HG03135 (cell line): ENCODE results near the gene HUNK.
"Not testable (repeated sequence)": the region's sequence is repeated elsewhere in the genome, so short reads cannot be mapped to it uniquely, and the experiment has no call there.

Experiments
- ATAC-seq: cut with Tn5 transposase; IDR thresholded peaks from one replicate; pipeline ENCODE4 v1.9.1; 2021; ENCODE audit warnings: mild to moderate bottlenecking, moderate library complexity; ENCODE audit not compliant: unreplicated experiment

The HUNK gene

GRCh38 chr21:31872452-31873274, at the start of gene HUNK:
Gene HUNK, plus strand, starts transcription at chr21:31873020. Its CDS starts 655 bp downstream, at chr21:31873675.
- ATAC-seq: no peak

GRCh38 chr21:31829736-31830472, 42.9 kb upstream of the HUNK start:
- no peak for ATAC-seq

GRCh38 chr21:31830701-31831100, 42.1 kb upstream of the HUNK start:
- ATAC-seq: no peak

GRCh38 chr21:31837041-31837440, 35.8 kb upstream of the HUNK start:
- no peak for ATAC-seq

- ATAC-seq: no peak
Observed at GRCh38 chr21:31837618-31838390, 35.0 kb upstream of the HUNK start.

- ATAC-seq: no peak
Observed at GRCh38 chr21:31838586-31839355, 34.0 kb upstream of the HUNK start.

GRCh38 chr21:31844206-31844605, 28.6 kb upstream of the HUNK start:
- no peak for ATAC-seq

- no peak for ATAC-seq
Observed at GRCh38 chr21:31845151-31845729, 27.6 kb upstream of the HUNK start.

- no peak for ATAC-seq
Observed at GRCh38 chr21:31846690-31847089, 26.1 kb upstream of the HUNK start.

GRCh38 chr21:31847761-31848160, 25.1 kb upstream of the HUNK start:
- ATAC-seq: no peak

GRCh38 chr21:31848326-31848985, 24.4 kb upstream of the HUNK start:
- no peak for ATAC-seq

- ATAC-seq: no peak
Observed at GRCh38 chr21:31850886-31851285, 21.9 kb upstream of the HUNK start.

GRCh38 chr21:31855180-31855579, 17.6 kb upstream of the HUNK start:
- no peak for ATAC-seq

- ATAC-seq: no peak
Observed at GRCh38 chr21:31857096-31857495, 15.7 kb upstream of the HUNK start.

GRCh38 chr21:31857631-31858030, 15.2 kb upstream of the HUNK start:
- ATAC-seq: not testable (repeated sequence)

GRCh38 chr21:31860851-31861250, 12.0 kb upstream of the HUNK start:
- no peak for ATAC-seq

- no peak for ATAC-seq
Observed at GRCh38 chr21:31862078-31862477, 10.7 kb upstream of the HUNK start.

GRCh38 chr21:31865429-31865970, 7.3 kb upstream of the HUNK start:
- no peak for ATAC-seq

- no peak for ATAC-seq
Observed at GRCh38 chr21:31866077-31866511, 6.7 kb upstream of the HUNK start.
